ENCODE data around the gene EIF4G3.
A peak's percentile ranks its signal among the peaks of the same experiment; 100 is the strongest.
"Not testable (repeated sequence)": the region's sequence is repeated elsewhere in the genome, so short reads cannot be mapped to it uniquely, and the experiment has no call there.

The EIF4G3 gene

GRCh38 chr1:20932437-20932977, 244.2 kb downstream of the EIF4G3 start:
- DNase-seq: peak; percentile 23

- no peak for DNase-seq
Measured at GRCh38 chr1:20931930-20932436, 244.7 kb downstream of the EIF4G3 start.

- DNase-seq: no peak
Measured at GRCh38 chr1:20930427-20930826, 246.3 kb downstream of the EIF4G3 start.

GRCh38 chr1:20928146-20928545, 248.6 kb downstream of the EIF4G3 start:
- DNase-seq: no peak

GRCh38 chr1:20921285-20921684, 255.4 kb downstream of the EIF4G3 start:
- DNase-seq: no peak

- DNase-seq: no peak
Measured at GRCh38 chr1:20913242-20913641, 263.5 kb downstream of the EIF4G3 start.

- not testable (repeated sequence) for DNase-seq
Measured at GRCh38 chr1:20907526-20907925, 269.2 kb downstream of the EIF4G3 start.

GRCh38 chr1:20903437-20903836, 273.3 kb downstream of the EIF4G3 start:
- no peak for DNase-seq

GRCh38 chr1:20900056-20900455, 276.6 kb downstream of the EIF4G3 start:
- DNase-seq: no peak

- DNase-seq: no peak
Measured at GRCh38 chr1:20899154-20899972, 277.3 kb downstream of the EIF4G3 start.

GRCh38 chr1:20896826-20897225, 279.9 kb downstream of the EIF4G3 start:
- no peak for DNase-seq

- no peak for DNase-seq
Measured at GRCh38 chr1:20893931-20894330, 282.8 kb downstream of the EIF4G3 start.

GRCh38 chr1:20891091-20891490, 285.6 kb downstream of the EIF4G3 start:
- no peak for DNase-seq

- DNase-seq: no peak
Measured at GRCh38 chr1:20887246-20887645, 289.5 kb downstream of the EIF4G3 start.

- no peak for DNase-seq
Measured at GRCh38 chr1:20885121-20885520, 291.6 kb downstream of the EIF4G3 start.

- no peak for DNase-seq
Measured at GRCh38 chr1:20884513-20884912, 292.2 kb downstream of the EIF4G3 start.

GRCh38 chr1:20883766-20884165, 292.9 kb downstream of the EIF4G3 start:
- no peak for DNase-seq

- no peak for DNase-seq
Measured at GRCh38 chr1:20882837-20883236, 293.9 kb downstream of the EIF4G3 start.

- no peak for DNase-seq
Measured at GRCh38 chr1:20878799-20879198, 297.9 kb downstream of the EIF4G3 start.

- DNase-seq: no peak
Measured at GRCh38 chr1:20875198-20875973, 301.3 kb downstream of the EIF4G3 start.

GRCh38 chr1:20873311-20873710, 303.4 kb downstream of the EIF4G3 start:
- DNase-seq: no peak

GRCh38 chr1:20871419-20871818, 305.3 kb downstream of the EIF4G3 start:
- no peak for DNase-seq

GRCh38 chr1:20870718-20871117, 306.0 kb downstream of the EIF4G3 start:
- no peak for DNase-seq

GRCh38 chr1:20868263-20868662, 308.4 kb downstream of the EIF4G3 start:
- no peak for DNase-seq

All from stimulated activated naive CD4-positive, alpha-beta T cell treated with Interleukin-2 at 50 U/mL for 16 hours (primary cell).